NB4 (cell line): ENCODE measurements around the gene JAKMIP2.

Source experiments
- DNase-seq: peaks from one replicate; pipeline ENCODE4 v3.0.0; 2010; ENCODE audit warnings: low read depth
- H3K4me3 ChIP-seq: one replicate; pipeline ENCODE4 v1.5.1; 2011; ENCODE audit warnings: mild to moderate bottlenecking, low read depth, low read length, moderate library complexity
- MYC ChIP-seq: IDR thresholded peaks from 2 replicates; pipeline ENCODE4 v1.6.1; 2011; ENCODE audit warnings: low read depth, low read length
- POLR2A ChIP-seq: IDR thresholded peaks from 2 replicates; pipeline ENCODE4 v1.6.1; 2011; ENCODE audit warnings: mild to moderate bottlenecking; ENCODE audit not compliant: insufficient read length; ENCODE audit errors: extremely low read depth
- TF ChIP-seq, protein P1 (sequence below): IDR thresholded peaks from 2 replicates; pipeline ENCODE4 v1.6.1; 2011; ENCODE audit warnings: low read depth, low read length
- TF ChIP-seq, protein P2 (sequence below): IDR thresholded peaks from one replicate; pipeline ENCODE4 v1.5.1; 2012; ENCODE audit warnings: low read depth, low read length

Gene JAKMIP2

DNA sequence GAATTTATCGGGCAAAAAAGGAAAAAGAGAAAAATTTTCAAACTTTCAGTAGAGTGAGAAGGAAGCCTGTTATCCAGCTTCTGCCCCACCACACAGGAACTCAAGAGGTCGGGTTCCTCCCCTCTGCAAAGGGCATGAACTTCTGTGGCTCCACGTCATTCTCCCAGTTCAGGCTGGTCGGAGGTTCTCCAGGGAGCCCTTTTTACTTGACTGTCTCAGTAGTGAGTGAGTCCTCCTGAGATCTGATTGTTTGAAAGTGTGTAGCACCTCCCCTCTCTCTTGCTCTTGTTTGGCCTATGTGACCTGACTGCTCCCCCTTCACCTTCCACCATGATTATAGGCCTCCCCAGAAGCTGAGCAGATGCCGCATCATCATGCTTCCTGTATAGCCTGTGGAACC lies 39.2 kb upstream of the JAKMIP2 start:
- TF ChIP-seq, protein P1, sequence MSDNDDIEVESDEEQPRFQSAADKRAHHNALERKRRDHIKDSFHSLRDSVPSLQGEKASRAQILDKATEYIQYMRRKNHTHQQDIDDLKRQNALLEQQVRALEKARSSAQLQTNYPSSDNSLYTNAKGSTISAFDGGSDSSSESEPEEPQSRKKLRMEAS, result no peak
- TF ChIP-seq, protein P2, sequence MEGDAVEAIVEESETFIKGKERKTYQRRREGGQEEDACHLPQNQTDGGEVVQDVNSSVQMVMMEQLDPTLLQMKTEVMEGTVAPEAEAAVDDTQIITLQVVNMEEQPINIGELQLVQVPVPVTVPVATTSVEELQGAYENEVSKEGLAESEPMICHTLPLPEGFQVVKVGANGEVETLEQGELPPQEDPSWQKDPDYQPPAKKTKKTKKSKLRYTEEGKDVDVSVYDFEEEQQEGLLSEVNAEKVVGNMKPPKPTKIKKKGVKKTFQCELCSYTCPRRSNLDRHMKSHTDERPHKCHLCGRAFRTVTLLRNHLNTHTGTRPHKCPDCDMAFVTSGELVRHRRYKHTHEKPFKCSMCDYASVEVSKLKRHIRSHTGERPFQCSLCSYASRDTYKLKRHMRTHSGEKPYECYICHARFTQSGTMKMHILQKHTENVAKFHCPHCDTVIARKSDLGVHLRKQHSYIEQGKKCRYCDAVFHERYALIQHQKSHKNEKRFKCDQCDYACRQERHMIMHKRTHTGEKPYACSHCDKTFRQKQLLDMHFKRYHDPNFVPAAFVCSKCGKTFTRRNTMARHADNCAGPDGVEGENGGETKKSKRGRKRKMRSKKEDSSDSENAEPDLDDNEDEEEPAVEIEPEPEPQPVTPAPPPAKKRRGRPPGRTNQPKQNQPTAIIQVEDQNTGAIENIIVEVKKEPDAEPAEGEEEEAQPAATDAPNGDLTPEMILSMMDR, result no peak
- TF ChIP-seq MYC (no peak), POLR2A (no peak)
- DNase-seq, result no peak
- no peak overlapping the region for H3K4me3 ChIP-seq

DNA sequence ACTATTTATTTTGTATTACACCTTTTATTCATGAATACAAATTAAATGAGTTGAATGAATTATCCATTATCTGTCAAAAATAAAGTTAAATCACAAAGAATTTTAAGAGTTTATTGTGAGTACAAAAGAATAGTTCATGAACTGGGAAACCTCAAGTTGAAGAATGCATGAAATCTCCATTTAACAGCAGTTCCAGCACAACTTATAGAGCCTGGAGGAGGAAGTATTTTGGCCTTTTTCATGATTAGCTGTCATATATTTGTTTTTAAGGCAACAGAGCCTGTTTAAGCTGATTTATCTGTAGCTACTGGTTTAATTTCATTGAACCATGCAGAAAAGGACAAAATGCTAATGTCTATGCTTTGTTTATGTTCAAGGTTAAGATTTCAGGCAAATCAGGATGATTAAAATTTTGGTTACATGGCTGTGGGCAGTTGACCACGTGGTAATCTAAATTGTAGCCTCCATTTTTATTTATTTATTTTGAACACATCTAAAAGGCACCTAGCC lies 36.8 kb upstream of the JAKMIP2 start:
- no peak overlapping the region for H3K4me3 ChIP-seq
- TF ChIP-seq, protein P1, result peak; percentile 4; the same call in 1 of the 2 replicates
- TF ChIP-seq MYC, result no peak
- DNase-seq, result no peak

DNA sequence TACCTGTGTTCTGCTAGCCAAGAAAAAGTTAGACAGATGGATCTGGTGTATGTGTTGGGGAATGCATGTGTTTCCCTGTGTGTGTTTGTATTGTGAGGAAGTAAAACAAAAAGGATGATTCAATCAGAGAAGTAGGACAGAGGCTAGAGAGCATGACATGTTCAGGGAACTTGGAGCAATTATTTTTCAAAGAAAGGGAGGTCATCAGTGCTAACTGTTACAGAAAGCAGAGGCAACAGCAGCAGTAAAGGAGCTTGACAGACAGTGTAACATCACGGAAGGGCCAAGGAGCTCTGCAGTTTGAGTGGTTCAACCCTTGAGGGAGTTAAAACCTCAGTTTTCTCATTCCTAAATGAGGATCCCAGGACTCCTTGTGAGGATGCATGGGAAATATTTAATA lies 35.8 kb upstream of the JAKMIP2 start:
- no peak for DNase-seq
- TF ChIP-seq POLR2A, result no peak
- TF ChIP-seq MYC, result no peak
- TF ChIP-seq, protein P2, result no peak
- TF ChIP-seq, protein P1, result no peak
- H3K4me3 ChIP-seq, result no peak overlapping the region

DNA sequence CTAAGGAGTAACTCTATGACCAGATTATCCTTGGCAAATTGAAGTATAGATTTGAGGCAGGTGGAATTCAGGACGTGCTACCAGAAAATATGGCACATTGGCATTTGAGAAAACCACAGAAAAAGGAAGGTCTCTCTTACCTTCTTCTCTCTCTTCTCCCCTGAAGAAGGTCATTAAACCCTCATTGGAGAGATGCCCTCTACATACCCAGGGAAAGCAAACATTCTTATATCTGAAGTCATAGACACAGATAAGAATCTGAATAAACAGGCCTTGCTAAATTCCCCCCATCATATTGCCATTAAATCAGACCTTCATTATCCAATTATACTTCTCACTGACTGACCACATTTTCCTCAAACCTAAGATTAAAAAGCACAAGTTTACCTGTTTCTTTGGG lies 31.2 kb upstream of the JAKMIP2 start:
- DNase-seq, result no peak
- no peak overlapping the region for H3K4me3 ChIP-seq
- no peak for TF ChIP-seq MYC
- TF ChIP-seq, protein P1, result no peak
- TF ChIP-seq, protein P2, result no peak
- TF ChIP-seq POLR2A, result no peak

DNA sequence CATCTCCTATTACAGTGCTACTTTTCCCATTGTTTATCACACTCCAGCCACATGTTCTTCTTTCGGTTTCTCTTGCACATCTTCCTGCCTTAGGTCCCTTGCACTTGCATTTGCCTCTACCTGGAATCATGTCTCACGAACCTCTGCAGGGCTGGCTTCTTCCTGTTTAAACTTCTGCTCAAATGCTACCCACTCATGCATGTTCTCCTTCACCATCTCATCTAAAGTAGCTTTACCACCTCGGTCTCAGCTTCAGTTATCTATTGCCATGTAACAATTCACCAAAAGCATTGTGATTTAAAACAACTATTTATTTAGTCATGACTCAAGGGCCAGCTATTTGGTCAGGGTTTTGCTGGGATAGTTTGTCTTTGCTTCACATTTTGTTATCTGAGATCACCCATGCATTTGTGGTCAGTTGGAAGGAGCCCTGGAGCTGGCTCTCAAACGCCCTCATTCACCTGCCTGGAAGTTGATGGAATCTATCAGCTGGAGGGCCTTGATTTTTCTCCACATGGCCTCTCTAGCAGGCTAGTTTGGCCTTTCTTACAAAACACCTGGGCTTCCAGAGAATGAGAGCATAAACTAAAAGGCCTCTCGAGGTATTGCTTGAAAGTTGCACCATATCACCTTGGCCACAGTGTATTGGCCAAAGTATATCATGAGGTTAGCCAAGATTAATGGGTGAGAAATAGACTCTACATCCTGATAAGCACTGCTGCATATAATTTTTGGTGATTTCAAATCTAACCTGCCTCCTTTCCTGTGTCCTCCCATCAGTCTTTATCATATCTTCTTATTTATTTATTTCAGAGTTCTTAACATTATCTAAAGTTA lies 27.5 kb upstream of the JAKMIP2 start:
- TF ChIP-seq, protein P2, result no peak
- TF ChIP-seq MYC (no peak), POLR2A (no peak)
- TF ChIP-seq, protein P1, result no peak
- H3K4me3 ChIP-seq, result no peak overlapping the region
- no peak for DNase-seq

DNA sequence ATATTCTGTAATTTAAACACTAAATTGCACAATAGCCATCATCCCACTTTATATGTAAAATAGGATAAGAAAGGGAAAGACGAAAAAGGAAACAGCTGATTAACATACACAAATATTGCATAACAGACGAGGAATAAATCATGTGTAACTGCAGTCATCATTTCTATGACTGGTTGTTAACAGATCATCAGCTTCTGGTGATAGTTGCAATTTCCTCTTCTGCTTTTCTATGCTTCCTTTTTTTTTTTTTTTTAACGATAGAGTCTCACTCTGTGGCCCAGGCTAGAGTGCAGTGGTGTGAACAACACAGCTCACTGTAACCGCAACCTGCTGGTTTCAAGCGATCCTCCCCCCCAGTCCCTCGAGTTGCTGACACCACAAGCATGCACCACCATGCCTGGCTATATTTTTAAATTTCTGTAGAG lies 22.5 kb upstream of the JAKMIP2 start:
- TF ChIP-seq, protein P2, result no peak
- peak; percentile 55 for TF ChIP-seq MYC
- TF ChIP-seq, protein P1, result peak; percentile 39
- no peak overlapping the region for H3K4me3 ChIP-seq
- DNase-seq, result peak; percentile 85
